BLaER1 (cell line): ENCODE results near the gene ESRRB.

Experiments used
- H3K27ac ChIP-seq: shearing (Covaris generic); formaldehyde crosslinking; 2 replicates; pipeline ENCODE4 v1.8.1; 2022
- H3K27me3 ChIP-seq: shearing (Covaris generic); formaldehyde crosslinking; 2 replicates; pipeline ENCODE4 v1.8.1; 2022
- H3K36me3 ChIP-seq: shearing (Covaris generic); formaldehyde crosslinking; 2 replicates; pipeline ENCODE4 v1.8.1; 2022
- H3K4me1 ChIP-seq: shearing (Covaris generic); formaldehyde crosslinking; 2 replicates; pipeline ENCODE4 v1.8.1; 2022
- H3K4me2 ChIP-seq: shearing (Covaris generic); formaldehyde crosslinking; 2 replicates; pipeline ENCODE4 v1.8.1; 2022
- H3K4me3 ChIP-seq: shearing (Covaris generic); formaldehyde crosslinking; 2 replicates; pipeline ENCODE4 v1.8.1; 2022
- H3K9ac ChIP-seq: shearing (Covaris generic); formaldehyde crosslinking; 2 replicates; pipeline ENCODE4 v1.8.1; 2022
- H3K9me3 ChIP-seq: shearing (Covaris generic); formaldehyde crosslinking; 2 replicates; pipeline ENCODE4 v1.8.1; 2022
- H4K20me1 ChIP-seq: shearing (Covaris generic); formaldehyde crosslinking; 2 replicates; pipeline ENCODE4 v1.8.1; 2022
- Cebpa-rat ChIP-seq: shearing (Covaris generic); IDR thresholded peaks from 2 replicates; pipeline ENCODE4 v1.8.1; 2022

The ESRRB gene

GRCh38 chr14:76463105-76463504, 87.2 kb downstream of the ESRRB start:
- Histone ChIP-seq H3K9ac (no peak overlapping the region), H3K27me3 (no peaks in the 10 kb centered on the region), H3K36me3 (no peaks in the 10 kb centered on the region), H3K4me3 (no peak overlapping the region), H3K4me1 (no peaks in the 10 kb centered on the region), H3K9me3 (no peaks in the 10 kb centered on the region), H3K27ac (no peak overlapping the region), H3K4me2 (no peak overlapping the region), H4K20me1 (no peaks in the 10 kb centered on the region)
- TF ChIP-seq Cebpa-rat, result no peak

GRCh38 chr14:76464856-76465255, 88.9 kb downstream of the ESRRB start:
- no peak for TF ChIP-seq Cebpa-rat
- Histone ChIP-seq H3K9ac (no peak overlapping the region), H3K27me3 (no peaks in the 10 kb centered on the region), H3K27ac (no peak overlapping the region), H3K4me2 (no peak overlapping the region), H3K9me3 (no peaks in the 10 kb centered on the region), H3K4me3 (no peak overlapping the region), H4K20me1 (no peaks in the 10 kb centered on the region), H3K4me1 (no peaks in the 10 kb centered on the region), H3K36me3 (no peaks in the 10 kb centered on the region)

- no peak overlapping the region for H3K27ac ChIP-seq
- no peak overlapping the region for H3K4me2 ChIP-seq
- H3K27me3 ChIP-seq, result no peaks in the 10 kb centered on the region
- no peak overlapping the region for H3K4me3 ChIP-seq
- no peaks in the 10 kb centered on the region for H3K36me3 ChIP-seq
- no peaks in the 10 kb centered on the region for H3K4me1 ChIP-seq
- no peak overlapping the region for H3K9ac ChIP-seq
- no peaks in the 10 kb centered on the region for H4K20me1 ChIP-seq
- no peaks in the 10 kb centered on the region for H3K9me3 ChIP-seq
- TF ChIP-seq Cebpa-rat, result no peak
Measured at GRCh38 chr14:76465664-76466063, 89.7 kb downstream of the ESRRB start.

GRCh38 chr14:76467711-76468155, 91.8 kb downstream of the ESRRB start:
- no peak overlapping the region for H3K9ac ChIP-seq
- H3K9me3 ChIP-seq, result no peaks in the 10 kb centered on the region
- H3K4me1 ChIP-seq, result no peaks in the 10 kb centered on the region
- H3K4me2 ChIP-seq, result no peak overlapping the region
- TF ChIP-seq Cebpa-rat, result no peak
- H4K20me1 ChIP-seq, result no peaks in the 10 kb centered on the region
- H3K36me3 ChIP-seq, result no peaks in the 10 kb centered on the region
- H3K4me3 ChIP-seq, result no peak overlapping the region
- no peaks in the 10 kb centered on the region for H3K27me3 ChIP-seq
- no peak overlapping the region for H3K27ac ChIP-seq

- H3K9me3 ChIP-seq, result no peaks in the 10 kb centered on the region
- no peak overlapping the region for H3K4me3 ChIP-seq
- no peaks in the 10 kb centered on the region for H3K36me3 ChIP-seq
- peaks cover 9% of the 10 kb centered on the region for H3K4me1 ChIP-seq
- no peaks in the 10 kb centered on the region for H3K27me3 ChIP-seq
- no peaks in the 10 kb centered on the region for H4K20me1 ChIP-seq
- no peak for TF ChIP-seq Cebpa-rat
- no peak overlapping the region for H3K9ac ChIP-seq
- H3K4me2 ChIP-seq, result no peak overlapping the region
- no peak overlapping the region for H3K27ac ChIP-seq
Measured at GRCh38 chr14:76472199-76472723, 96.3 kb downstream of the ESRRB start.

GRCh38 chr14:76473481-76474263, 97.7 kb downstream of the ESRRB start:
- TF ChIP-seq Cebpa-rat, result no peak
- Histone ChIP-seq H3K27ac (no peak overlapping the region), H3K4me1 (peaks cover 9% of the 10 kb centered on the region), H4K20me1 (no peaks in the 10 kb centered on the region), H3K4me2 (peak overlapping the region; percentile 44), H3K4me3 (no peak overlapping the region), H3K36me3 (no peaks in the 10 kb centered on the region), H3K27me3 (no peaks in the 10 kb centered on the region), H3K9ac (no peak overlapping the region), H3K9me3 (no peaks in the 10 kb centered on the region)

- Histone ChIP-seq H3K4me2 (no peak overlapping the region), H3K36me3 (no peaks in the 10 kb centered on the region), H3K4me3 (no peak overlapping the region), H3K27me3 (no peaks in the 10 kb centered on the region), H3K4me1 (no peaks in the 10 kb centered on the region), H3K9me3 (no peaks in the 10 kb centered on the region), H3K9ac (no peak overlapping the region), H4K20me1 (no peaks in the 10 kb centered on the region), H3K27ac (no peak overlapping the region)
- TF ChIP-seq Cebpa-rat, result no peak
Measured at GRCh38 chr14:76480426-76480825, 104.5 kb downstream of the ESRRB start.

GRCh38 chr14:76484355-76484754, 108.4 kb downstream of the ESRRB start:
- no peaks in the 10 kb centered on the region for H3K4me1 ChIP-seq
- H3K36me3 ChIP-seq, result no peaks in the 10 kb centered on the region
- TF ChIP-seq Cebpa-rat, result no peak
- no peaks in the 10 kb centered on the region for H4K20me1 ChIP-seq
- no peak overlapping the region for H3K9ac ChIP-seq
- H3K4me2 ChIP-seq, result no peak overlapping the region
- no peak overlapping the region for H3K4me3 ChIP-seq
- H3K9me3 ChIP-seq, result no peaks in the 10 kb centered on the region
- H3K27ac ChIP-seq, result no peak overlapping the region
- no peaks in the 10 kb centered on the region for H3K27me3 ChIP-seq

- Histone ChIP-seq H4K20me1 (no peaks in the 10 kb centered on the region), H3K4me2 (no peak overlapping the region), H3K4me1 (no peaks in the 10 kb centered on the region), H3K27me3 (no peaks in the 10 kb centered on the region), H3K36me3 (no peaks in the 10 kb centered on the region), H3K9me3 (no peaks in the 10 kb centered on the region), H3K4me3 (no peak overlapping the region), H3K9ac (no peak overlapping the region), H3K27ac (no peak overlapping the region)
- TF ChIP-seq Cebpa-rat, result no peak
Measured at GRCh38 chr14:76486251-76486743, 110.4 kb downstream of the ESRRB start.

- Histone ChIP-seq H3K9me3 (no peaks in the 10 kb centered on the region), H4K20me1 (no peaks in the 10 kb centered on the region), H3K4me3 (no peak overlapping the region), H3K9ac (no peak overlapping the region), H3K27ac (no peak overlapping the region), H3K27me3 (no peaks in the 10 kb centered on the region), H3K4me1 (no peaks in the 10 kb centered on the region), H3K36me3 (no peaks in the 10 kb centered on the region), H3K4me2 (no peak overlapping the region)
- no peak for TF ChIP-seq Cebpa-rat
Measured at GRCh38 chr14:76488551-76488950, 112.6 kb downstream of the ESRRB start.
